Osteoblast (primary cell): ENCODE data around the gene PLXNA2. TPM values are rescaled to one million over a fixed set of nuclear protein-coding genes. Genes with fewer than 3 reads are reported as not detected.

Experiments used
- DNase-seq: peaks from one replicate; pipeline ENCODE4 v3.0.0; 2011; ENCODE audit warnings: low spot score, mixed read lengths; ENCODE audit not compliant: insufficient read length; ENCODE audit errors: missing footprints
- H2AFZ ChIP-seq: 2 replicates; pipeline ENCODE4 v1.6.0; 2011; ENCODE audit warnings: mild to moderate bottlenecking, low read length
- H3K27ac ChIP-seq: 2 replicates; pipeline ENCODE4 v1.5.1; 2011; ENCODE audit warnings: mild to moderate bottlenecking, low read depth, low read length, moderate library complexity
- H3K27me3 ChIP-seq: 2 replicates; pipeline ENCODE4 v1.6.0; 2012; ENCODE audit warnings: mild to moderate bottlenecking, control low read depth, inconsistent platforms, low read length, moderate library complexity; ENCODE audit not compliant: insufficient read depth
- H3K36me3 ChIP-seq: 2 replicates; pipeline ENCODE4 v1.5.1; 2011; ENCODE audit warnings: mild to moderate bottlenecking, low read length, control low read depth, moderate library complexity; ENCODE audit not compliant: insufficient read depth
- H3K4me1 ChIP-seq: 2 replicates; pipeline ENCODE4 v1.5.1; 2011; ENCODE audit warnings: mild to moderate bottlenecking, low read length, control low read depth, moderate library complexity; ENCODE audit not compliant: insufficient read depth
- H3K4me2 ChIP-seq: 2 replicates; pipeline ENCODE4 v1.6.0; 2011; ENCODE audit warnings: mild to moderate bottlenecking, low read length; ENCODE audit not compliant: insufficient read depth
- H3K4me3 ChIP-seq: fragments of 200-600 bp; sonication (generic); 3 replicates; pipeline ENCODE4 v1.5.1; 2012; ENCODE audit warnings: mild to moderate bottlenecking, low read length, inconsistent platforms; ENCODE audit not compliant: insufficient read depth
- H3K79me2 ChIP-seq: 2 replicates; pipeline ENCODE4 v1.6.0; 2012; ENCODE audit warnings: mild to moderate bottlenecking, low read length, control low read depth, inconsistent platforms; ENCODE audit not compliant: insufficient read depth
- H3K9me3 ChIP-seq: 2 replicates; pipeline ENCODE4 v1.5.1; 2011; ENCODE audit warnings: low read depth, low read length, control low read depth
- H4K20me1 ChIP-seq: 2 replicates; pipeline ENCODE4 v1.6.0; 2012; ENCODE audit warnings: mild to moderate bottlenecking, low read length, control low read depth; ENCODE audit not compliant: insufficient read depth
- CTCF ChIP-seq: IDR thresholded peaks from 2 replicates; pipeline ENCODE4 v1.5.1; 2011; ENCODE audit warnings: mild to moderate bottlenecking, low read depth, low read length, moderate library complexity; ENCODE audit errors: extremely low read depth
- total RNA-seq: library from RNA; depleted of rRNA; stranded (reverse); fragments of >200 nt; gene quantifications from 2 replicates; pipeline ENCODE4 v1.2.3, GENCODE V29; 2012

Gene PLXNA2
- total RNA-seq, 1 donor, result 3.3 TPM

GRCh38 chr1:208055535-208055934 is 188.6 kb downstream of the PLXNA2 start:
- no peak for TF ChIP-seq CTCF
- no peaks in the 10 kb centered on the region for H4K20me1 ChIP-seq
- no peak overlapping the region for H3K27ac ChIP-seq
- H3K27me3 ChIP-seq, result no peaks in the 10 kb centered on the region
- no peak overlapping the region for H3K4me3 ChIP-seq
- no peaks in the 10 kb centered on the region for H3K79me2 ChIP-seq
- H3K4me2 ChIP-seq, result no peak overlapping the region
- no peak for DNase-seq
- no peaks in the 10 kb centered on the region for H3K4me1 ChIP-seq
- H2AFZ ChIP-seq, result no peak overlapping the region
- H3K9me3 ChIP-seq, result no peaks in the 10 kb centered on the region
- H3K36me3 ChIP-seq, result no peaks in the 10 kb centered on the region

GRCh38 chr1:208054911-208055379 is 189.2 kb downstream of the PLXNA2 start:
- no peak for TF ChIP-seq CTCF
- no peaks in the 10 kb centered on the region for H3K79me2 ChIP-seq
- no peaks in the 10 kb centered on the region for H3K27me3 ChIP-seq
- no peaks in the 10 kb centered on the region for H3K4me1 ChIP-seq
- H3K27ac ChIP-seq, result no peak overlapping the region
- no peak overlapping the region for H3K4me2 ChIP-seq
- no peaks in the 10 kb centered on the region for H3K36me3 ChIP-seq
- no peak for DNase-seq
- no peak overlapping the region for H2AFZ ChIP-seq
- H4K20me1 ChIP-seq, result no peaks in the 10 kb centered on the region
- no peaks in the 10 kb centered on the region for H3K9me3 ChIP-seq
- no peak overlapping the region for H3K4me3 ChIP-seq

GRCh38 chr1:208054485-208054884 is 189.7 kb downstream of the PLXNA2 start:
- H3K9me3 ChIP-seq, result no peaks in the 10 kb centered on the region
- no peaks in the 10 kb centered on the region for H4K20me1 ChIP-seq
- no peak for DNase-seq
- H3K27ac ChIP-seq, result no peak overlapping the region
- TF ChIP-seq CTCF, result no peak
- H3K4me1 ChIP-seq, result no peaks in the 10 kb centered on the region
- no peak overlapping the region for H2AFZ ChIP-seq
- H3K79me2 ChIP-seq, result no peaks in the 10 kb centered on the region
- H3K27me3 ChIP-seq, result no peaks in the 10 kb centered on the region
- no peak overlapping the region for H3K4me3 ChIP-seq
- H3K36me3 ChIP-seq, result no peaks in the 10 kb centered on the region
- no peak overlapping the region for H3K4me2 ChIP-seq

- H2AFZ ChIP-seq, result no peak overlapping the region
- H4K20me1 ChIP-seq, result no peaks in the 10 kb centered on the region
- no peak overlapping the region for H3K27ac ChIP-seq
- H3K4me1 ChIP-seq, result no peaks in the 10 kb centered on the region
- no peak for TF ChIP-seq CTCF
- no peaks in the 10 kb centered on the region for H3K27me3 ChIP-seq
- no peak for DNase-seq
- no peak overlapping the region for H3K4me3 ChIP-seq
- no peaks in the 10 kb centered on the region for H3K79me2 ChIP-seq
- no peaks in the 10 kb centered on the region for H3K9me3 ChIP-seq
- H3K36me3 ChIP-seq, result no peaks in the 10 kb centered on the region
- H3K4me2 ChIP-seq, result no peak overlapping the region
Measured at GRCh38 chr1:208053661-208054060, 190.5 kb downstream of the PLXNA2 start.
